KOPT-K1 (cell line): ENCODE results near the gene ARHGEF6.
"Not testable (repeated sequence)": the region's sequence is repeated elsewhere in the genome, so short reads cannot be mapped to it uniquely, and the experiment has no call there.

Experiments used
- H3K27ac ChIP-seq: fragments of 200-600 bp; sonication (generic); 2 replicates; pipeline ENCODE4 v1.5.1; 2016; ENCODE audit warnings: antibody characterized with exemption, mild to moderate bottlenecking, low read depth, low read length; ENCODE audit not compliant: poor library complexity, severe bottlenecking
- H3K36me3 ChIP-seq: fragments of 200-600 bp; sonication (generic); 2 replicates; pipeline ENCODE4 v1.5.1; 2017; ENCODE audit warnings: antibody characterized with exemption, mild to moderate bottlenecking, low read length, moderate library complexity; ENCODE audit not compliant: insufficient read depth
- H3K9me3 ChIP-seq: fragments of 200-600 bp; sonication (generic); 2 replicates; pipeline ENCODE4 v1.5.1; 2017; ENCODE audit warnings: antibody characterized with exemption, low read length, mild to moderate bottlenecking; ENCODE audit not compliant: insufficient read depth, poor library complexity, severe bottlenecking

ARHGEF6 gene

GRCh38 chrX:136802515-136802914 is 21.8 kb upstream of the ARHGEF6 start:
- no peaks in the 10 kb centered on the region for H3K9me3 ChIP-seq
- no peak overlapping the region for H3K27ac ChIP-seq
- H3K36me3 ChIP-seq: no peaks in the 10 kb centered on the region

- Histone ChIP-seq H3K9me3 (no peaks in the 10 kb centered on the region), H3K36me3 (no peaks in the 10 kb centered on the region), H3K27ac (peak overlapping the region; percentile 47)
Observed at GRCh38 chrX:136797787-136798186, 17.1 kb upstream of the ARHGEF6 start.

DNA sequence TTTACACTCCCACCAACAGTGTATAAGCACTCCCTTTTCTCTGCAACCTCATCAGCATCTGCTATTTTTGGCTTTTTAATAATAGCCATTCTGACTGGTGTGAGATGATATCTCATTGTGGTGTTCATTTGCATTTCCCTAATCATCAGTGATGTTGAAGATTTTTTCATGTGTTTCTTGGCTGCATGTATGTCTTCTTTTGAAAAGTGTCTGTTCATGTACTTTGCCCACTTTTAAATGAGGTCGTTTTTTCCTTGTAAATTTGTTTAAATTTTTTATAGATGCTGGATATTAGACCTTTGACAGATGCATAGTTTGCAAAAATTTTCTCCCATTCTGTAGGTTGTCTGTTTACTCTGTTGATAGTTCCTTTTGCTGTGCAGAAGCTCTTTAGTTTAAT is 14.4 kb upstream of the ARHGEF6 start:
- H3K27ac ChIP-seq, H3K36me3 ChIP-seq, H3K9me3 ChIP-seq: not testable (repeated sequence)

GRCh38 chrX:136794660-136795059 is 13.9 kb upstream of the ARHGEF6 start:
- not testable (repeated sequence) for H3K27ac ChIP-seq, H3K36me3 ChIP-seq, H3K9me3 ChIP-seq

- H3K36me3 ChIP-seq: no peaks in the 10 kb centered on the region
- H3K27ac ChIP-seq: no peak overlapping the region
- H3K9me3 ChIP-seq: no peaks in the 10 kb centered on the region
Observed at GRCh38 chrX:136794080-136794479, 13.3 kb upstream of the ARHGEF6 start.

GRCh38 chrX:136789856-136790255 is 9.1 kb upstream of the ARHGEF6 start:
- Histone ChIP-seq H3K9me3 (no peaks in the 10 kb centered on the region), H3K27ac (no peak overlapping the region), H3K36me3 (no peaks in the 10 kb centered on the region)

- H3K27ac ChIP-seq: peak overlapping the region; percentile 62
- H3K36me3 ChIP-seq: 0 out of 2 replicates have a peak, but pooled peaks cover under 1% of the 10 kb centered on the region
- H3K9me3 ChIP-seq: no peaks in the 10 kb centered on the region
Observed at GRCh38 chrX:136784231-136784630, 3.5 kb upstream of the ARHGEF6 start.

DNA sequence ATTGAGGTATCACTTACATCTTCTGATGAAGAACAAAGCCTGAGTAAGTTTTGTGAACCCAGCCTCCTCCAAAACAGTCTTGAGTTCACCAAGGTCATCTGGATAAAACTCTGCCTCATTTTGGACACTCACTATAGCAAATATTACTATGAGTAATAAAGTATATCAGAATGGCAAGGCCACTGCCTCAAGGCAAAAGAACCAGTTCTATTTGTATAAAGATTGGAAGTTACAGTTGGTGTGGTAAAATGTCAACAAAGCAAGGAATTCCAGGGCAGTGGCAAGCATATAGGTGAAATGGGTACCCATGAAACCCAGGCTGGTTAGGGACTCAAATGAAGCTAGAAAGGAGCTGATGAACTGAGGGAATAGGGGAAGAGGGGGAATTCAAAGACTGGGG is 2.4 kb upstream of the ARHGEF6 start:
- peaks cover 10% of the 10 kb centered on the region; the same call in 1 of the 2 replicates for H3K36me3 ChIP-seq
- no peaks in the 10 kb centered on the region for H3K9me3 ChIP-seq
- H3K27ac ChIP-seq: peak overlapping the region; percentile 62

DNA sequence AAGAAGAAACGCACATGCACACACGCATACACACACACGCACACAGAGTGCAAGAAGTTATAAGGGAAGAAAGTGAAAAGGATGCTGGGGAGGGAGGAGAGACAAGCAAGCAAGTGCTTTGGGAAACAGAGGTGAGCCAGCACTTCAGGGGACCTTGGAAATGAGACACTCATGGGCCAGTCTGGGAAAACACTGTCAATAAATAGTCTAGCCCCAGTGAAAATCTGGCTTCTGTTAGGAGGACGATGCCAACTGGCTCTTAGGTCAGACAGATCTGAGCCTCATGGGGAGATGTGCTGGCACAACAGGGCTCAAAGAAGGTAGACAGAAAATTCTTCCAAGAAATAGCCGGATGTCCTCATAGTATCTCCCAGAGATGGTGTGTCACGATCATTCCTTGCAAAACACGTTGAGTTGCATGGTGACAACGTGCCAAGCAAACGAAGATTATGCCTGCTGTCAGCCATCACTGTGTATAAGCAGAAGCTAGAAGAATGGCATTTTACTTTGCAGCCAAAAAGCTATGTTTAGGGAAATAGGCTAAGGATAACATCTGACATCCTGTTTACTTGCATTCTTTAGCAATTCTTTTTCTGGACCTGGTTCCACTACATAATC is 557 bp upstream of the ARHGEF6 start:
- Histone ChIP-seq H3K36me3 (peaks cover 16% of the 10 kb centered on the region; the same call in 1 of the 2 replicates), H3K27ac (peak overlapping the region; percentile 95), H3K9me3 (no peaks in the 10 kb centered on the region)

GRCh38 chrX:136780241-136780640 is 491 bp downstream of the ARHGEF6 start:
- peak overlapping the region; percentile 95 for H3K27ac ChIP-seq
- no peaks in the 10 kb centered on the region for H3K9me3 ChIP-seq
- peaks cover 16% of the 10 kb centered on the region; the same call in 1 of the 2 replicates for H3K36me3 ChIP-seq

DNA sequence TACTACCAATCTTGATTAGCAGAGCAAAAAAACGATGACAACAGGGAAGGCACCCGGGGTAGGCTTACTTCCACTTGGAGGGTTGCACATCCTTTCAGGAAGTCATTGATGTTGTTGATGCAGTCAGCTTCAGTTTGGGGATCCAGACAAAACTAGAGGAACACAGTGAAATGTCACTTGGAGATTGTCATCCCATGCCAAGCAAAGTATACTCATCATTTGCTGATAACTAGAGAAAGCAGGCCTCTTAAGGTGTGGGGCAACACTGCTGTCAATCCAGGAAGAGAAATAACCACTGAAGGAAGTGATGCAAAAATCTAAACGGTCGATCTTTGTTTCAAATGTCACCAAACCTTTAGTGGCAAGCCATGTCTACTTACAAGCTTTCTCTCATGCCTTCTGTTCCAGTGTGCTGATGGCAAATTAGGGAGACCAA is 1.4 kb downstream of the ARHGEF6 start:
- H3K9me3 ChIP-seq: no peaks in the 10 kb centered on the region
- H3K27ac ChIP-seq: peak overlapping the region; percentile 95
- H3K36me3 ChIP-seq: peaks cover 16% of the 10 kb centered on the region; the same call in 1 of the 2 replicates

DNA sequence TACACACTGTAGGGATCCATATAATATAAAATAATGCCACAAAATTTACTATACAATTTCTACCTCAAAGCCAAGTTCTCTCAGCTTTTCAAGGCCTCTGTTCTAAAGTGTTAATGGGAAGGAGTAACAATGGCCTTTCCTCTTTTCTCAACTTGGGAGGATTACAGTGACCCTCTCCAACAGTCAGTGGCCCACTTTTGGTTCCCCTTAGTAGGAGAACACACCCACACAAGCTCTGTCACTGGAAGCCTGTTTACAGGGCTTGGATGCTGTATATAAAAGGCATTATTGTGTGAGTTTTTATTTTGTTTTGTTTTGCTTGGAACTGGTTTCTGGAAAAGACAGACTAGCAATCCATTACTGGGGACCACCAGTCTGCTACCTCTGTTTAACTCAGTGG is 1.8 kb downstream of the ARHGEF6 start:
- peaks cover 16% of the 10 kb centered on the region; the same call in 1 of the 2 replicates for H3K36me3 ChIP-seq
- no peaks in the 10 kb centered on the region for H3K9me3 ChIP-seq
- H3K27ac ChIP-seq: peak overlapping the region; percentile 95

DNA sequence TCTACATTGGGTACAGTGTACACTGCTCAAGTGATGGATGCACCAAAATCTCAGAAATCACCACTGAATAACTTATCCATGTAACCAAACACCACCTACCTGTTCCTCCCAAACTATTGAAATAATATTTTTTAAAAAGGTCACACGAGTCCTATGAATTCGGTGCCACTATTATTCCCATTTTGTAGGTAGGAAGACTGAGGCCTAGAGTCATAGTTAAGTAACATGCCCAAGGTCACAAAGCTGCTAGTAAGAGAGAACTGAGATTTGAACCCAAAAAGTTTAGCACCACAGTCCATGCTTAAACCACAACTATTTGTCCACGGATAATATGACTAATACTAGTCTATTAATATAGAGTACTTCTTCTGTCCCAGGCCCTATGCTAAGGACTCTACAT is 2.7 kb downstream of the ARHGEF6 start:
- Histone ChIP-seq H3K27ac (no peak overlapping the region), H3K9me3 (no peaks in the 10 kb centered on the region), H3K36me3 (peaks cover 24% of the 10 kb centered on the region)

DNA sequence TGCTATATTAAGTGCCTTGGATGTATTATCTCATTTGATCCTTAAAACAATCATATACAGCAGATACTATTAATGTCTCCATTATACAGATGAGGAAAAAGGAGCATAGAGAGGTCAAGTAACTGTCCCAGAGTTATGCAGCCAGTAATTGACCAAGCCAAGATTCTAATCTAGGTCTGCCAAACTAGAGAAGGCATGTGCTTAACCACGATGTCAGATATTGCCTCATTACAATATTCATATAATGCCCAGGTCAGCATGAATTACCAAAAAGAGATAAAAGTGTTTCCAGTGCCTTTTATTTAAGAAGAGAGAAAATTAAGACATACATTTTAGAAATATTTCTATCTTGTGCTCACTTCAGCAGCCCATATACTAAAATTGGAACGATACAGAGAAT is 7.1 kb downstream of the ARHGEF6 start:
- Histone ChIP-seq H3K36me3 (peaks cover 28% of the 10 kb centered on the region), H3K9me3 (no peaks in the 10 kb centered on the region), H3K27ac (no peak overlapping the region)

GRCh38 chrX:136771869-136772268 is 8.9 kb downstream of the ARHGEF6 start:
- H3K36me3 ChIP-seq: peaks cover 24% of the 10 kb centered on the region

GRCh38 chrX:136768469-136769084 is 12.2 kb downstream of the ARHGEF6 start:
- Histone ChIP-seq H3K36me3 (peaks cover 38% of the 10 kb centered on the region), H3K9me3 (no peaks in the 10 kb centered on the region), H3K27ac (peak overlapping the region; percentile 5)

More at GRCh38 chrX:136771869-136772268, 8.9 kb downstream of the ARHGEF6 start:
- not testable (repeated sequence) for H3K9me3 ChIP-seq, H3K27ac ChIP-seq
